Esophagus squamous epithelium (tissue), 5 donors: ENCODE measurements around the gene CD59. TPM values are rescaled to one million over a fixed set of nuclear protein-coding genes. Genes with fewer than 3 reads are reported as not detected.

Experiments
- DNase-seq: peaks from one replicate; lab custom pipeline; 2025; lab: John Stamatoyannopoulos, UW
- H3K27ac ChIP-seq, 4 donors: fragments of 200-600 bp; sonication (generic); one replicate each; pipeline ENCODE4 v1.5.1; 2016 to 2019; ENCODE audit warnings: mild to moderate bottlenecking in 1 of 4
- H3K27me3 ChIP-seq, 4 donors: fragments of 200-600 bp; sonication (generic); 1 replicate in 3 of 4; 2 replicates in 1 of 4; pipeline versions ENCODE4 v1.5.1 to v1.6.0; 2017 to 2021; ENCODE audit warnings: antibody characterized with exemption in 1 of 4
- H3K36me3 ChIP-seq, 3 donors: fragments of 200-600 bp; sonication (generic); one replicate each; pipeline ENCODE4 v1.5.1; 2016 to 2019
- H3K4me1 ChIP-seq, 3 donors: fragments of 200-600 bp; sonication (generic); one replicate each; pipeline ENCODE4 v1.5.1; 2017 to 2019
- H3K4me3 ChIP-seq, 4 donors: fragments of 200-600 bp; sonication (generic); 1 replicate in 3 of 4; 2 replicates in 1 of 4; pipeline ENCODE4 v1.5.1; 2016 to 2019; ENCODE audit warnings: mild to moderate bottlenecking in 2 of 4, moderate library complexity in 1 of 4
- H3K9me3 ChIP-seq, 3 donors: fragments of 200-600 bp; sonication (generic); one replicate each; pipeline ENCODE4 v1.5.1; 2016 to 2019
- POLR2A ChIP-seq, 4 donors: fragments of 450-650 bp; IDR thresholded peaks; one replicate each; pipeline ENCODE4 v1.6.1; 2017; ENCODE audit warnings: antibody characterized with exemption in 4 of 4, mild to moderate bottlenecking in 4 of 4, moderate library complexity in 3 of 4
- WGBS, 2 donors: methylation state at CpG; one replicate each; pipeline ENCODE4 v1.1.5; 2018; 5-methylcytosine and 5-hydroxymethylcytosine counted together
- intact Hi-C: fragments of 100-400 bp; cut with DNase I; formaldehyde crosslinking; loops from one replicate; pipeline ENCODE4 v1.15.0; 2022
- total RNA-seq, 4 donors: library from RNA; depleted of rRNA; stranded (reverse); fragments of >200 nt; gene quantifications; one replicate each; pipeline ENCODE4 v1.1.0, GENCODE V29; 2016
- TF ChIP-seq, protein P1 (sequence below), 6 experiments: fragments of 450-650 bp in 4 of 6; fragments of 200-600 bp in 2 of 6; sonication (generic) in 2 of 6; IDR thresholded peaks; one replicate each; pipeline ENCODE4 v1.5.1; 2016 to 2019; ENCODE audit warnings: antibody characterized with exemption in 6 of 6, mild to moderate bottlenecking in 4 of 6, moderate library complexity in 4 of 6
- donor health status: DM: yes; HTN: yes; CAD: no.

CD59 gene
- total RNA-seq, 4 donors from 2014 or later: 191 to 525 (median 339) TPM

DNA sequence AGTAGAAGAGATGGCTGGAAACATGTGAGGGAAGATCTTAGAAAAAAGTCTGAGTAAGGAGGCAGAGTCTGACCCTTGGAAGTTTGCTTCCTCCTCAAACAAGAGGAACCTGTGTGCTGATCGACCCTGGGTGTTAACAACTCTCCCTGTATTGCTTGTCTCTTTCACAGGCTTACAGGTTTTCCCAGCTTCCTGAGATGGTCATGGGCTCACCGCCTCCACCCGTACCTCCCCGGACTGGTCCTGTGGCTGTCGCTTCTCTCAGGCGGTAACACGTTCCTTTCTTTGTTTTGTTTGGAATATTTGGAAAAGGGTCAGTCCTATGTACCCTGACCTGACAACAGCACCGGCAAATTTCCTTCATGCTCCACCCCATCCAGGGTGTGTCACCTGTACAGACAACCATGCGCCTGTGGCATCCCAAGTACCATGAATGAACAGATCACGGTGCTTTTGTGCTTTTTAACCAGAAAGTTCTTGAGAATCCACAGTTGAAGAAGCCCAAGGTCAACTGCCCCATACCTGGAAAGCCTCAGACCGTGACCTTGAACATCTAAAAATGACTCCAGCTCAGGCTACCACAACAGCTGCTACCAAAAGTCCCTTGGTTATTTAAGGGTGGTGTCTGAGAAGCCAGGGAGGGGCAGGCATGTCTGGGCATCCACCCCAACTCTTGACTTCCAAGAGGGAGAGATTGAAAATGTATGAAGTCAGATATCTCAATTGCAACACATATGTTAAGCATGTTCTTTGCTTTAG is 80.2 kb downstream of the CD59 start:
- H3K27me3 ChIP-seq: no peaks in the 10 kb centered on the region
- peak overlapping the region; percentile 57 to 86 (median 75) for H3K27ac ChIP-seq
- peaks cover 6 to 26% (median 9%) of the 10 kb centered on the region in 3 donors for H3K4me1 ChIP-seq
- intact Hi-C loops: no loop called here
- DNase-seq: no peak
- TF ChIP-seq, protein P1, sequence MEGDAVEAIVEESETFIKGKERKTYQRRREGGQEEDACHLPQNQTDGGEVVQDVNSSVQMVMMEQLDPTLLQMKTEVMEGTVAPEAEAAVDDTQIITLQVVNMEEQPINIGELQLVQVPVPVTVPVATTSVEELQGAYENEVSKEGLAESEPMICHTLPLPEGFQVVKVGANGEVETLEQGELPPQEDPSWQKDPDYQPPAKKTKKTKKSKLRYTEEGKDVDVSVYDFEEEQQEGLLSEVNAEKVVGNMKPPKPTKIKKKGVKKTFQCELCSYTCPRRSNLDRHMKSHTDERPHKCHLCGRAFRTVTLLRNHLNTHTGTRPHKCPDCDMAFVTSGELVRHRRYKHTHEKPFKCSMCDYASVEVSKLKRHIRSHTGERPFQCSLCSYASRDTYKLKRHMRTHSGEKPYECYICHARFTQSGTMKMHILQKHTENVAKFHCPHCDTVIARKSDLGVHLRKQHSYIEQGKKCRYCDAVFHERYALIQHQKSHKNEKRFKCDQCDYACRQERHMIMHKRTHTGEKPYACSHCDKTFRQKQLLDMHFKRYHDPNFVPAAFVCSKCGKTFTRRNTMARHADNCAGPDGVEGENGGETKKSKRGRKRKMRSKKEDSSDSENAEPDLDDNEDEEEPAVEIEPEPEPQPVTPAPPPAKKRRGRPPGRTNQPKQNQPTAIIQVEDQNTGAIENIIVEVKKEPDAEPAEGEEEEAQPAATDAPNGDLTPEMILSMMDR (IDR thresholded peaks at IDR 0.05): no peak
- TF ChIP-seq POLR2A (IDR thresholded peaks at IDR 0.05): no peak
- no peaks in the 10 kb centered on the region for H3K36me3 ChIP-seq
- 33 to 51% methylated on average over 10 to 11 of the region's 11 CpGs for WGBS, 2 donors
- no peak overlapping the region for H3K4me3 ChIP-seq
- H3K9me3 ChIP-seq: no peaks in the 10 kb centered on the region

DNA sequence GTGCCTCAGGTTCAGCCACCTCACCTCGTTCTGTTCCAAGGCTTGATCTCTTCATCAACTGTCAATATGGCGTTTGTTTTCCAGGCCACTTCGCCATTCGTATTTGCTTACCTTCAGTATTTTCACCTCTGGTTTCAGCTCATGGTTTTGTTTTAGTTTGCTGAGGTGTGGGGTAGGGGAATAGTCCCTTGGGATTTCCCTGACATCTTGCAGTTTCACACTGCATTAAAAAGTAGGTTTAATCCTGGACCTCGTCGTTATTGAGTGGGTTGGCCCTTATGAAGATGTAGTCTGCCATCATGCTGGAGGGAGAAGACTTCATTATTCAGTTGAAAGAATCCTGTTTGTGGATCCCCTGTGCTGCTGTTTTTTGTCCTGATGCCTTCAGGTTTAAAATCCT is 81.6 kb downstream of the CD59 start:
- H3K27ac ChIP-seq: peak overlapping the region in 2 of 4 donors; percentile 74 to 86
- WGBS, 2 donors: 84% methylated on average over 6 of the region's 6 CpGs
- no peaks in the 10 kb centered on the region for H3K36me3 ChIP-seq
- intact Hi-C loops: no loop called here
- no peak overlapping the region for H3K4me3 ChIP-seq
- H3K9me3 ChIP-seq: no peaks in the 10 kb centered on the region
- peaks cover 6 to 26% (median 9%) of the 10 kb centered on the region in 3 donors for H3K4me1 ChIP-seq
- TF ChIP-seq POLR2A (IDR thresholded peaks at IDR 0.05): no peak
- TF ChIP-seq, protein P1 (IDR thresholded peaks at IDR 0.05): no peak
- no peaks in the 10 kb centered on the region for H3K27me3 ChIP-seq
- no peak for DNase-seq

Other genes starting within 250 kb of the CD59 start
- gene C11orf91, start 35.6 kb downstream of the CD59 start, total RNA-seq: not detected
- 10 to 100 TPM; 27.3 to 43.9 (median 34.4) TPM for gene FBXO3, start 38.1 kb upstream of the CD59 start, total RNA-seq
- gene LMO2, start 155.7 kb upstream of the CD59 start, total RNA-seq: 10 to 100 TPM in 2 of 4 donors, 1 to 10 TPM in 2; 7.0 to 18.9 (median 13.3) TPM